Naive thymus-derived CD4-positive, alpha-beta T cell (primary cell): ENCODE data around the gene ZFP57. TPM values are rescaled to one million over a fixed set of nuclear protein-coding genes. Genes with fewer than 3 reads are reported as not detected.

Source experiments
- ATAC-seq: fragments of 150-1000 bp; cut with Tn5 transposase; 2 replicates; pipeline ENCODE4 v1.10.0; 2021; ENCODE audit warnings: mild to moderate bottlenecking, moderate library complexity
- CTCF ChIA-PET: fragments of 350-600 bp; sonication (Branson Sonifier 250); formaldehyde crosslinking; loops from one replicate; lab custom pipeline; 2021; ENCODE audit warnings: antibody characterized with exemption; lab: Charles Lee
- POLR2A ChIA-PET: fragments of 350-600 bp; sonication (Branson Sonifier 250); formaldehyde crosslinking; loops from one replicate; lab custom pipeline; 2021; ENCODE audit warnings: antibody characterized with exemption, inconsistent platforms; lab: Charles Lee
- DNase-seq, 9 donors: peaks; one replicate each; pipeline versions ENCODE4 v3.0.0 to v3.0.0-alpha.2; 2020 to 2022; ENCODE audit warnings: mixed read lengths in 1 of 9
- H3K27ac ChIP-seq: one replicate; pipeline ENCODE4 v1.7.0; 2013; ENCODE audit warnings: mild to moderate bottlenecking, low read depth, low read length, moderate library complexity
- H3K27me3 ChIP-seq, 2 donors: one replicate each; pipeline ENCODE4 v1.7.0; 2013; ENCODE audit warnings: low read length in 2 of 2, mild to moderate bottlenecking in 2 of 2, moderate library complexity in 2 of 2; ENCODE audit not compliant: control insufficient read depth in 2 of 2, insufficient read depth in 2 of 2
- H3K36me3 ChIP-seq, 3 experiments: 1 replicate in 2 of 3; 2 replicates in 1 of 3; pipeline ENCODE4 v1.7.0; 2013; ENCODE audit warnings: low read length in 3 of 3, mild to moderate bottlenecking in 3 of 3, moderate library complexity in 1 of 3; ENCODE audit not compliant: insufficient read depth in 3 of 3, control insufficient read depth in 2 of 3
- H3K4me1 ChIP-seq, 2 donors: one replicate each; pipeline ENCODE4 v1.7.0; 2013; ENCODE audit warnings: low read length in 2 of 2, mild to moderate bottlenecking in 2 of 2, moderate library complexity in 1 of 2; ENCODE audit not compliant: control insufficient read depth in 2 of 2, insufficient read depth in 2 of 2
- H3K4me3 ChIP-seq: 2 replicates; pipeline ENCODE4 v1.7.0; 2013; ENCODE audit warnings: mild to moderate bottlenecking, low read length
- H3K9me3 ChIP-seq, 3 experiments: 1 replicate in 2 of 3; 2 replicates in 1 of 3; pipeline ENCODE4 v1.7.0; 2013; ENCODE audit warnings: low read length in 3 of 3; ENCODE audit not compliant: control insufficient read depth in 2 of 3
- H3K27ac Mint-ChIP-seq, 9 donors: one replicate each; pipeline ENCODE4 v1.8.0; 2020 to 2022; ENCODE audit warnings: mixed read lengths in 9 of 9, mild to moderate bottlenecking in 8 of 9, moderate library complexity in 5 of 9, inconsistent platforms in 2 of 9
- H3K27me3 Mint-ChIP-seq, 5 donors: one replicate each; pipeline ENCODE4 v1.8.0; 2021 to 2022; ENCODE audit warnings: mixed read lengths in 5 of 5, mild to moderate bottlenecking in 1 of 5
- H3K36me3 Mint-ChIP-seq, 5 donors: one replicate each; pipeline ENCODE4 v1.8.0; 2020 to 2022; ENCODE audit warnings: mixed read lengths in 5 of 5, mild to moderate bottlenecking in 3 of 5, inconsistent platforms in 1 of 5
- H3K4me1 Mint-ChIP-seq, 7 donors: one replicate each; pipeline ENCODE4 v1.8.0; 2020 to 2022; ENCODE audit warnings: mixed read lengths in 7 of 7, mild to moderate bottlenecking in 3 of 7, inconsistent platforms in 1 of 7
- H3K4me3 Mint-ChIP-seq, 10 donors: one replicate each; pipeline ENCODE4 v1.8.0; 2020 to 2022; ENCODE audit warnings: mild to moderate bottlenecking in 10 of 10, mixed read lengths in 10 of 10, moderate library complexity in 6 of 10, inconsistent platforms in 2 of 10
- H3K9me3 Mint-ChIP-seq, 11 donors: one replicate each; pipeline ENCODE4 v1.8.0; 2020 to 2022; ENCODE audit warnings: mixed read lengths in 11 of 11, mild to moderate bottlenecking in 4 of 11, inconsistent platforms in 1 of 11, moderate library complexity in 1 of 11
- intact Hi-C, 2 donors: fragments of 100-400 bp; cut with micrococcal nuclease; formaldehyde crosslinking; loops; one replicate each; pipeline ENCODE4 v1.15.1; 2023
- polyA plus RNA-seq, 2 donors: library from polyadenylated mRNA; unstranded; fragments of 300-500 nt; fragmentation: Illumina TruSeq; gene quantifications; one replicate each; pipeline ENCODE4 v1.2.3, GENCODE V29; 2021
- total RNA-seq, 6 experiments: library from RNA in 5 of 6; stranded (reverse) in 5 of 6; gene quantifications; 1 replicate in 5 of 6; 2 replicates in 1 of 6; pipeline ENCODE4 v1.2.3 and lab custom pipeline; 2021 to 2026

The ZFP57 gene
- total and polyA plus RNA-seq, 7 experiments from 2014 or later, result 1.7 to 3.3 (median 2.3) TPM; not detected in 4

DNA sequence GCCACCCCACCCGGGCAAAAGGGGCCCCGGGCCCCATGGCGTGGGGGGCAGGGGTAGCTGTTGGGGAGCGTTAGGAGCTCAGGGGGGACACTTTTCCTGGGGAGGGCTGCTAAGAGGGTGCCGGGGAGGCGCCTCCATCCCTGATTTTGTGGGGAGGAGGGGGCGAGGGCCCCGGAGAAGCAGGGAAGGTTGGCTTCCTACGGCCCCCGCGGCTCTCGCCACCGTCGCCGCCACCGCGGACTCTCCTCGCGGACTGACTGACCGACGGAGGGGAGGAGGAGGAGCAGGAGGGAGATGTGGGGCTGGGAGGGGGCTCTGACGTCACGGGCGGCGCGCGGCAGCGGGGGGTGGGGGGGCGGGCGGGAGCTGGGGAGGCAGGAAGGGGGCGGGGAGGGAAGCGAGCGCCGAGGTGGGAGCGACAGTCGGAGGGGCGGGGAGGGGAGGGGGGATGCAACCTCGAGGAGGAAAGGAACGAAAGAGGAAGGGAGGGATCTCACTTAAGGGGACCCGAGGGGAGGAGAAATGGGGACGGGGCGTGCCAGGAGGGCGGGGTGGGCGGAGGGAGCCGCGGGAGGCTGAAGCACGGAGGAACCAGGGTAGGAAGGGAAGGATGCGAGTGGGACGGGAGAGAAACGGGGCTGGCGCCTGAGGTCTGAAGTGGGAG lies 53.1 kb downstream of the ZFP57 start:
- ChIA-PET CTCF (interaction anchor here (0.6 to 6.4 kb wide), 4 partner anchors 14 to 26 kb away, joined by 3 to 25 read pairs (median 5); no protein-coding TSS in a partner anchor), POLR2A (interaction anchor here (1.2 to 4.9 kb wide), 2 partner anchors 13 to 22 kb away, joined by 3 to 20 read pairs; no protein-coding TSS in a partner anchor)
- Histone ChIP-seq H3K27ac (peak overlapping the region; percentile 66), H3K4me1 (peaks cover 18 to 24% of the 10 kb centered on the region in 2 donors), H3K9me3 (no peaks in the 10 kb centered on the region), H3K27me3 (no peaks in the 10 kb centered on the region), H3K4me3 (peak overlapping the region; percentile 83), H3K36me3 (peaks cover 0 to 9% (median 0%) of the 10 kb centered on the region in 3 experiments)
- H3K4me3 Mint-ChIP-seq, result peak overlapping the region; percentile 88 to 96 (median 92)
- peaks cover 0 to 56% (median 0%) of the 10 kb centered on the region in 5 donors for H3K27me3 Mint-ChIP-seq
- H3K9me3 Mint-ChIP-seq, result peaks cover 0 to 2% (median 0%) of the 10 kb centered on the region in 11 donors
- H3K27ac Mint-ChIP-seq, result peak overlapping the region in 8 of 9 donors; percentile 13 to 88 (median 68)
- H3K36me3 Mint-ChIP-seq, result peaks cover 0 to 14% (median 4%) of the 10 kb centered on the region in 5 donors
- DNase-seq (peak in 7 of 9 donors; percentile 28 to 67 (median 37)), ATAC-seq (peak; percentile 18)
- intact Hi-C loops, result loop anchor here in 1 of 2 donors (1.0 kb wide), 2 partner anchors 13 to 25 kb away; no protein-coding TSS in a partner anchor
- H3K4me1 Mint-ChIP-seq, result peaks cover 34 to 52% (median 45%) of the 10 kb centered on the region in 7 donors

DNA sequence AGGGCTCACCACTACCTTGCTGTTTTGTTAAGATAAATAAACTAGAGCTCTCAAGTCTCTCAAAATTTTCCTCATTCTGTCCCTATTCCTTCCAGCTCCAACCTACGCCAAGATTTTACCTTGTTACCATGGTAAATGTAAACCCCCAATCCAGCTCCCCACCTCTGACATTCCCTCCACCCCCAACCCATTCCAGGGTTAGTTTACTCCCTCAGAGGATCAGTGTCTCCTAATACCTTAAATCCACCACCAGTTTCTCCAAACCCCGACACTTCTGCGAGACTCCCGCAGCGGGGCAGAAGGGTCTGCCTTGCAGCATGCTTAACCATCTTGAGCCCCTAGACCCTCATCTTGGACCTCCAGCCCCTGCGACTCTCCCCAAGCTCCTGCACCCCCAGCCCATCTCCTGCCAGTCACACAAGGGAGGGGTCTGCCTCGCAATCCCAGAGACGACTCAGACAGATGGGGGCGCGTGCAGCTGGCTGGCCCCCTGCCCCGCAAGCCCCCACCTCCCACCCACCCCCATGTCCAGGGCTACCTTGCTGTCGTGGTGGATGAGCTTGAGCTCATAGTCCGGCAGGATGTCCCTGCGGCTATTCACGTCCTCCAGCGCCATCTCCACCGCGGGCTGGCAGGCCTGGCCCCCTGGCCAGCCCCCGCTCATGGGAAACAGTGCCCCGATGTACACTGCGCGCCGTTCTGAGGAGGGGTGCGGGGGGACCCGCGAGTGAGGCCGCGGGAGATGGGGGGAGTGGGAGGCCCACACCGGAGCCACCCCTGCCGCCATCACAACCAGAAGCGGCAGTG lies 53.8 kb downstream of the ZFP57 start:
- peak in 1 of 9 donors; percentile 13 for DNase-seq
- ChIA-PET CTCF (interaction anchor here (1.1 to 6.4 kb wide), 2 partner anchors 15 to 23 kb away, joined by 3 to 25 read pairs; no protein-coding TSS in a partner anchor), POLR2A (interaction anchor here (1.2 to 4.9 kb wide), 3 partner anchors 14 to 27 kb away, joined by 3 to 20 read pairs (median 3); no protein-coding TSS in a partner anchor)
- H3K27ac Mint-ChIP-seq, result peak overlapping the region in 8 of 9 donors; percentile 35 to 89 (median 66)
- peaks cover 0 to 14% (median 9%) of the 10 kb centered on the region in 5 donors for H3K36me3 Mint-ChIP-seq
- no peak for ATAC-seq
- peaks cover 0 to 2% (median 0%) of the 10 kb centered on the region in 11 donors for H3K9me3 Mint-ChIP-seq
- H3K27me3 ChIP-seq, result no peaks in the 10 kb centered on the region
- H3K4me1 Mint-ChIP-seq, result peaks cover 33 to 51% (median 44%) of the 10 kb centered on the region in 7 donors
- intact Hi-C loops, result no loop called here
- H3K27me3 Mint-ChIP-seq, result peaks cover 0 to 55% (median 0%) of the 10 kb centered on the region in 5 donors
- peaks cover 0 to 12% (median 0%) of the 10 kb centered on the region in 3 experiments for H3K36me3 ChIP-seq
- H3K4me1 ChIP-seq, result peaks cover 18 to 23% of the 10 kb centered on the region in 2 donors
- peak overlapping the region; percentile 46 to 96 (median 76) for H3K4me3 Mint-ChIP-seq
- peak overlapping the region; percentile 39 for H3K4me3 ChIP-seq
- no peaks in the 10 kb centered on the region for H3K9me3 ChIP-seq
- H3K27ac ChIP-seq, result peak overlapping the region; percentile 66

DNA sequence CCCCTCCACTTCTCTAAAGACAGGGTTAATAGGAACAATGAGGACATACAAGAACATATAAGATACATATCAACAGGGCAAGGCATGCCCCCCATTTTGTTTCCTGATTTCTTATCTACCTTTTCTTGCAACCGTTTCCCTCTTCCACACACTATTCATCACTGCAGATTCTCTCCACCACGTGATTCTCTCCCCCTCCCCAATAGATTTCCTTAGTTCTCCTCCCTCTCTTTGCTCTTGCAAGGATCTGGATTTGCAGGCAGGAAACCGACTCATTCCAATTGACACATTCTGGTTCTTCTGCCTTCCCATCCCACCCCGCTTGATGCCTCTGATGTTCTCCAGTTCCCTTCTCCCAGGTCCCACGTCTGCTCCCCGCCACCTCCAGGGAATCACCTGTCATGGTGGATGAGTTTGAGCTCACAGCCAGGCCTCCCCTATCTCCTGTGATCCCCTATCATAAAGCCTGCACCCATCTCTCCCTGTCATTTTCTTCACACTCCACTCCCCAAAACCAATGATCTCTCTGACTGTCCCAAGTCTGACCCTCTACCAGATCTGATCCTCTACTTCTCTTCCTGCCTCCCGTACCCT lies 55.5 kb downstream of the ZFP57 start:
- no peaks in the 10 kb centered on the region for H3K9me3 ChIP-seq
- DNase-seq, result no peak
- Mint-ChIP-seq H3K27me3 (peaks cover 0 to 38% (median 0%) of the 10 kb centered on the region in 5 donors), H3K4me3 (peak overlapping the region in 1 of 10 donors; percentile 1), H3K27ac (peak overlapping the region in 6 of 9 donors; percentile 11 to 80 (median 44)), H3K9me3 (no peaks in the 10 kb centered on the region), H3K36me3 (peaks cover 6 to 22% (median 11%) of the 10 kb centered on the region in 5 donors), H3K4me1 (peaks cover 17 to 34% (median 27%) of the 10 kb centered on the region in 7 donors)
- peaks cover 0 to 26% (median 0%) of the 10 kb centered on the region in 3 experiments for H3K36me3 ChIP-seq
- H3K4me1 ChIP-seq, result peaks cover 7 to 10% of the 10 kb centered on the region in 2 donors
- no peak overlapping the region for H3K27ac ChIP-seq
- POLR2A ChIA-PET, result interaction anchor here (4.9 kb wide), 1 partner anchor 25 kb away, joined by 20 read pairs; no protein-coding TSS in a partner anchor
- intact Hi-C loops, result no loop called here
- CTCF ChIA-PET, result interaction anchor here (3.0 to 6.4 kb wide), 2 partner anchors 24 to 28 kb away, joined by 11 to 25 read pairs; no protein-coding TSS in a partner anchor
- no peak overlapping the region for H3K4me3 ChIP-seq
- no peaks in the 10 kb centered on the region for H3K27me3 ChIP-seq
- ATAC-seq, result no peak

DNA sequence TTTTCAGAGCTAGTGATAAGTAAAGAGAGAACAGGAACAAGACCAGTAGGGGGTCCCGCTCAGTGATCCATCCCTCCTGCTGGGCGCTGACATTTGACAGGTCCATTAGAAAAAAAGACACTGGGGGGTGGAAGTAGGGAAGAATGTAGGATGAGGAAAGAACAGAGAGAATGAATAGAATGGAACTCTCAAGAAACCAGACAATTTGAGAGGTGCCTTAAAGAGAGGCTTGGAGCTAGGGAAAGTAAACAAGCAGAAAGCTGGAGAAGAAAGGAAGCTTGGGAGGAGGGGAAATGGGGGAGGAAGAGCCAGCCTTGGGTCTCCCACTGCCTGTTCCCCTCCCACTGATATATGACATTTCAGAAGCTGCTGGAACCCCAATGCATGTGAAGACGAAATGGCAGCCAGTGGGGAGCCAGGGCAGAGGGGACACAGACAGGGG lies 56.4 kb downstream of the ZFP57 start:
- CTCF ChIA-PET, result interaction anchor here (3.0 to 6.4 kb wide), 2 partner anchors 25 to 29 kb away, joined by 11 to 25 read pairs; no protein-coding TSS in a partner anchor
- H3K9me3 Mint-ChIP-seq, result no peaks in the 10 kb centered on the region
- no peaks in the 10 kb centered on the region for H3K9me3 ChIP-seq
- intact Hi-C loops, result no loop called here
- H3K27ac ChIP-seq, result no peak overlapping the region
- H3K36me3 ChIP-seq, result peaks cover 0 to 32% (median 0%) of the 10 kb centered on the region in 3 experiments
- no peak overlapping the region for H3K4me3 ChIP-seq
- peaks cover 0 to 29% (median 0%) of the 10 kb centered on the region in 5 donors for H3K27me3 Mint-ChIP-seq
- H3K27ac Mint-ChIP-seq, result peak overlapping the region in 2 of 9 donors; percentile 44 to 69
- H3K4me1 ChIP-seq, result peaks cover 7% of the 10 kb centered on the region in 2 donors
- no peak overlapping the region for H3K4me3 Mint-ChIP-seq
- H3K27me3 ChIP-seq, result no peaks in the 10 kb centered on the region
- ATAC-seq, result no peak
- H3K36me3 Mint-ChIP-seq, result peaks cover 10 to 29% (median 15%) of the 10 kb centered on the region in 5 donors
- POLR2A ChIA-PET, result interaction anchor here (0.8 kb wide), 1 partner anchor 29 kb away, joined by 3 read pairs; no protein-coding TSS in a partner anchor
- no peak for DNase-seq
- peaks cover 14 to 26% (median 19%) of the 10 kb centered on the region in 7 donors for H3K4me1 Mint-ChIP-seq

Other genes with a start within 250 kb of the ZFP57 start
- gene OR10C1, start 241.8 kb downstream of the ZFP57 start, total RNA-seq, result not detected
- gene OR10C1, start 241.8 kb downstream of the ZFP57 start, polyA plus RNA-seq, result not detected
- gene OR11A1, start 224.1 kb downstream of the ZFP57 start, total RNA-seq, result not detected
- gene OR11A1, start 224.1 kb downstream of the ZFP57 start, polyA plus RNA-seq, result not detected
- gene OR2H1, start 224.0 kb downstream of the ZFP57 start, total RNA-seq, result not detected
- gene OR2H1, start 224.0 kb downstream of the ZFP57 start, polyA plus RNA-seq, result not detected
- gene MAS1L, start 193.2 kb downstream of the ZFP57 start, total RNA-seq, result not detected
- gene MAS1L, start 193.2 kb downstream of the ZFP57 start, polyA plus RNA-seq, result not detected
- 1 to 10 TPM in 1 of 5 experiments, not detected in 4; 1.9 TPM for gene UBD, start 121.4 kb downstream of the ZFP57 start, total RNA-seq
- not detected for gene UBD, start 121.4 kb downstream of the ZFP57 start, polyA plus RNA-seq
- not detected for gene OR2H2, start 96.0 kb downstream of the ZFP57 start, total RNA-seq
- not detected for gene OR2H2, start 96.0 kb downstream of the ZFP57 start, polyA plus RNA-seq
- gene GABBR1, start 48.0 kb downstream of the ZFP57 start, total RNA-seq, result 100 to 1,000 TPM in 1 of 5 experiments, 10 to 100 TPM in 4; 37.0 to 115 (median 61.9) TPM
- gene GABBR1, start 48.0 kb downstream of the ZFP57 start, polyA plus RNA-seq, result 1 to 10 TPM; 1.2 to 2.2 TPM
- gene MOG, start 24.1 kb downstream of the ZFP57 start, total RNA-seq, result not detected
- gene MOG, start 24.1 kb downstream of the ZFP57 start, polyA plus RNA-seq, result not detected
- gene HLA-F, start 42.3 kb upstream of the ZFP57 start, total RNA-seq, result 100 to 1,000 TPM; 502 to 678 (median 522) TPM
- gene HLA-F, start 42.3 kb upstream of the ZFP57 start, polyA plus RNA-seq, result 100 to 1,000 TPM; 348 to 498 TPM
- 1 to 10 TPM in 1 of 5 experiments, under 1 TPM in 3, not detected in 1; 0.32 to 2.7 (median 0.64) TPM for gene HLA-G, start 146.7 kb upstream of the ZFP57 start, total RNA-seq
- 1 to 10 TPM in 1 of 2 donors, under 1 TPM in 1; 0.98 to 1.0 TPM for gene HLA-G, start 146.7 kb upstream of the ZFP57 start, polyA plus RNA-seq